ENCODE data around the gene ZDHHC11. TPM values are rescaled to one million over a fixed set of nuclear protein-coding genes. Genes with fewer than 3 reads are reported as not detected.

Gene ZDHHC11
- 17.0 TPM for total RNA-seq (2021; ENCODE audit: unreplicated experiment)
- 7.7 and 8.7 TPM in 2 replicates for polyA plus RNA-seq (2012)
- percentile 46 among the genes with signal in this experiment for Bru-seq, nascent RNA
- BruChase-seq, experiment 1, labeled RNA remaining after a 6-hour chase = percentile 79 among the genes with signal in this experiment
- BruChase-seq, experiment 2, labeled RNA remaining after a 2-hour chase = percentile 53 among the genes with signal in this experiment
- long read RNA-seq, partial matches to known transcripts = 2 of 2 reads
- long read RNA-seq, other reads (novel, unspliced or antisense) = 0 of 2 reads

GRCh38 chr5:850511-851006, at the start of gene ZDHHC11:
Gene ZDHHC11 (minus strand): TSS chr5:850986. CDS start chr5:850602, 384 bp downstream.
- POLR2A ChIA-PET = no interaction called here
- intact Hi-C loops (cut with micrococcal nuclease) = no loop called here
- Histone ChIP-seq H3K27me3 (ENCODE audit: insufficient read depth, low read length) (no peaks in the 10 kb centered on the region), H3K9ac (ENCODE audit: low read length) (no peak within 1 kb of the TSS), H3K4me3 (replicated peaks in 1 of 2; ENCODE audit: low read depth in 1 of 2, low read length in 2 of 2) (no peak within 1 kb of the TSS), H3K36me3 (ENCODE audit: control insufficient read depth in 1 of 2, insufficient read depth in 2 of 2, low read length in 2 of 2) (no peaks in the 10 kb centered on the region), H3K4me1 (ENCODE audit: control insufficient read depth in 1 of 2, insufficient read depth in 2 of 2, low read length in 2 of 2) (no peaks in the 10 kb centered on the region), H2AFZ (ENCODE audit: low read depth, low read length, poor library complexity, severe bottlenecking) (no peak within 1 kb of the TSS), H3K4me2 (ENCODE audit: low read length) (no peak within 1 kb of the TSS), H3K27ac (ENCODE audit: low read depth, low read length) (no peak within 1 kb of the TSS), H3K9me2 (ENCODE audit: insufficient read depth) (no peaks in the 10 kb centered on the region), H4K20me1 (ENCODE audit: insufficient read depth) (no peaks in the 10 kb centered on the region), H3K79me2 (ENCODE audit: insufficient read depth, low read length) (no peaks in the 10 kb centered on the region), H3K9me3 (ENCODE audit: control insufficient read depth in 1 of 2, insufficient read depth in 1 of 2, low read depth in 1 of 2, low read length in 2 of 2) (no peaks in the 10 kb centered on the region)
- CTCF ChIA-PET = no interaction called here
- no peak for TF ChIP-seq POLR2A (IDR thresholded peaks at IDR 0.05; ENCODE audit: borderline replicate concordance, extremely low read depth, insufficient read depth, insufficient read length)
- TF ChIP-seq EGR1 (IDR thresholded peaks at IDR 0.05; ENCODE audit: low read depth) = no peak
- TF ChIP-seq POLR2AphosphoS5 (IDR thresholded peaks at IDR 0.05; ENCODE audit: low read depth, low read length) = no peak
- no peak for TF ChIP-seq TCF7L2 (IDR thresholded peaks at IDR 0.05; ENCODE audit: borderline replicate concordance, extremely low read depth, insufficient read depth, insufficient read length)
- TF ChIP-seq, protein P1, sequence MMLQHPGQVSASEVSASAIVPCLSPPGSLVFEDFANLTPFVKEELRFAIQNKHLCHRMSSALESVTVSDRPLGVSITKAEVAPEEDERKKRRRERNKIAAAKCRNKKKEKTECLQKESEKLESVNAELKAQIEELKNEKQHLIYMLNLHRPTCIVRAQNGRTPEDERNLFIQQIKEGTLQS (IDR thresholded peaks at IDR 0.05) = no peak
- TF ChIP-seq CTCF (IDR thresholded peaks at IDR 0.05 in 2 of 3, conservative IDR thresholded peaks at IDR 0.05 in 1 of 3; ENCODE audit: borderline replicate concordance in 1 of 3, insufficient read depth in 1 of 3, low read depth in 2 of 3, low read length in 2 of 3) = no peak
- BruUV-seq (replicated peaks) = no TSS peak
- ATAC-seq = peak; percentile 51
- no peak for DNase-seq (ENCODE audit: low read depth, low spot score)
- RAD21 ChIA-PET (ENCODE audit: low non-redundant PET in 1 of 2, low total read pairs in 2 of 2, uncharacterized antibody in 2 of 2, unreplicated experiment in 2 of 2) = no interaction called here
